ENCODE data around the gene IL6ST.
"Not testable (repeated sequence)": the region's sequence is repeated elsewhere in the genome, so short reads cannot be mapped to it uniquely, and the experiment has no call there.

IL6ST gene

GRCh38 chr5:56006600-56006999 lies 11.8 kb upstream of the IL6ST start:
- H3K4me3 ChIP-seq (ENCODE audit: low read depth, low read length) = no peak overlapping the region
- DNase-seq (ENCODE audit: low read depth) = no peak

- no peak overlapping the region for H3K4me3 ChIP-seq (ENCODE audit: low read depth, low read length)
- no peak for DNase-seq (ENCODE audit: low read depth)
Measured at GRCh38 chr5:56006094-56006493, 11.3 kb upstream of the IL6ST start.

GRCh38 chr5:56004874-56005273 lies 10.1 kb upstream of the IL6ST start:
- no peak for DNase-seq (ENCODE audit: low read depth)
- H3K4me3 ChIP-seq (ENCODE audit: low read depth, low read length) = no peak overlapping the region

GRCh38 chr5:56003679-56004078 lies 8.9 kb upstream of the IL6ST start:
- DNase-seq (ENCODE audit: low read depth) = peak; percentile 70
- no peak overlapping the region for H3K4me3 ChIP-seq (ENCODE audit: low read depth, low read length)

GRCh38 chr5:56003179-56003578 lies 8.4 kb upstream of the IL6ST start:
- no peak overlapping the region for H3K4me3 ChIP-seq (ENCODE audit: low read depth, low read length)
- peak; percentile 52 for DNase-seq (ENCODE audit: low read depth)

GRCh38 chr5:56002303-56002702 lies 7.5 kb upstream of the IL6ST start:
- DNase-seq (ENCODE audit: low read depth) = no peak
- H3K4me3 ChIP-seq (ENCODE audit: low read depth, low read length) = no peak overlapping the region

- H3K4me3 ChIP-seq (ENCODE audit: low read depth, low read length); DNase-seq (ENCODE audit: low read depth): not testable (repeated sequence)
Measured at GRCh38 chr5:56000221-56000620, 5.5 kb upstream of the IL6ST start.

- no peak for DNase-seq (ENCODE audit: low read depth)
- no peak overlapping the region for H3K4me3 ChIP-seq (ENCODE audit: low read depth, low read length)
Measured at GRCh38 chr5:55998966-55999365, 4.2 kb upstream of the IL6ST start.

GRCh38 chr5:55997742-55998351 lies 3.1 kb upstream of the IL6ST start:
- no peak for DNase-seq (ENCODE audit: low read depth)

GRCh38 chr5:55994998-55995914 lies 493 bp upstream of the IL6ST start:
- peak overlapping the region; percentile 85 for H3K4me3 ChIP-seq (ENCODE audit: low read depth, low read length)
- DNase-seq (ENCODE audit: low read depth) = peak; percentile 94

More at GRCh38 chr5:55997742-55998351, 3.1 kb upstream of the IL6ST start:
- H3K4me3 ChIP-seq (ENCODE audit: low read depth, low read length) = no peak overlapping the region

- peak overlapping the region; percentile 85 for H3K4me3 ChIP-seq (ENCODE audit: low read depth, low read length)
- DNase-seq (ENCODE audit: low read depth) = no peak
Measured at GRCh38 chr5:55993731-55994494, 850 bp downstream of the IL6ST start.

- DNase-seq (ENCODE audit: low read depth) = no peak
- H3K4me3 ChIP-seq (ENCODE audit: low read depth, low read length) = peak overlapping the region; percentile 85
Measured at GRCh38 chr5:55993013-55993412, 1.8 kb downstream of the IL6ST start.

- no peak for DNase-seq (ENCODE audit: low read depth)
- H3K4me3 ChIP-seq (ENCODE audit: low read depth, low read length) = peak overlapping the region; percentile 85
Measured at GRCh38 chr5:55991768-55992486, 2.8 kb downstream of the IL6ST start.

- not testable (repeated sequence) for H3K4me3 ChIP-seq (ENCODE audit: low read depth, low read length); DNase-seq (ENCODE audit: low read depth)
Measured at GRCh38 chr5:55990895-55991294, 3.9 kb downstream of the IL6ST start.

GRCh38 chr5:55989860-55990259 lies 4.9 kb downstream of the IL6ST start:
- H3K4me3 ChIP-seq (ENCODE audit: low read depth, low read length) = no peak overlapping the region
- DNase-seq (ENCODE audit: low read depth) = no peak

GRCh38 chr5:55988979-55989638 lies 5.7 kb downstream of the IL6ST start:
- DNase-seq (ENCODE audit: low read depth) = no peak
- no peak overlapping the region for H3K4me3 ChIP-seq (ENCODE audit: low read depth, low read length)

GRCh38 chr5:55988428-55988827 lies 6.3 kb downstream of the IL6ST start:
- not testable (repeated sequence) for H3K4me3 ChIP-seq (ENCODE audit: low read depth, low read length)

GRCh38 chr5:55986931-55987330 lies 7.8 kb downstream of the IL6ST start:
- H3K4me3 ChIP-seq (ENCODE audit: low read depth, low read length) = no peak overlapping the region
- DNase-seq (ENCODE audit: low read depth) = no peak

More at GRCh38 chr5:55988428-55988827, 6.3 kb downstream of the IL6ST start:
- not testable (repeated sequence) for DNase-seq (ENCODE audit: low read depth)

- no peak overlapping the region for H3K4me3 ChIP-seq (ENCODE audit: low read depth, low read length)
Measured at GRCh38 chr5:55985181-55985580, 9.6 kb downstream of the IL6ST start.

More at GRCh38 chr5:55985181-55985580, 9.6 kb downstream of the IL6ST start:
- no peak for DNase-seq (ENCODE audit: low read depth)
